ENCODE data around the gene HJURP. TPM values are rescaled to one million over a fixed set of nuclear protein-coding genes. Genes with fewer than 3 reads are reported as not detected.

HJURP gene
- total RNA-seq, 6 experiments from 2014 or later: 0.27 to 2.5 (median 0.89) TPM

DNA sequence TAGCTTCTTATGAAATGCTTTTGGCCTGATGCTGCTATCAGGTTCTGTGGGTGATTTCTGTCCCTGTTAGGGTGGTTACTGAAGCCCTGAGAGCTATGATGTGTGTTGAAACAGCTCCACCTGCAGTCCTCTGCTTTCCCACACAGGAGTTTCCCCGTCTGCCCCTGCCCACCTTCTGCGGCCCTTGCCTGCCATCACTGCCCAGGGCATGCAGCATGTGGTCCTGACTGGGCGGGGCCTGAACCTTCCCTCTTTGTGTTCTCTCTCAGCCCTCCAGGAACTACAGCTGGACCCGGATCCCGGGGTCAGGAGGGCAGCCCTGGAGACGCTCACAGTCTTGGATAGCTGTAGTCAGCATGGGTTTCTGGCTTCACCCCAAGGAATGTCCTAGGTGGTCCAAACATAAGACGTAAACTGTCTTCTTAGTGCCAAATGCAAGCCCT lies 21.4 kb downstream of the HJURP start:
- 33% methylated on average over 4 of the region's 7 CpGs for WGBS (ENCODE audit: insufficient coverage, low coverage, low lambda C conversion rate, missing lambda C conversion rate)
- ATAC-seq (peak; percentile 79 to 93 (median 84)), DNase-seq (no peak)
- H3K9me3 ChIP-seq: no peaks in the 10 kb centered on the region
- no peak for TF ChIP-seq POLR2A (IDR thresholded peaks at IDR 0.05)
- TF ChIP-seq, protein P1, sequence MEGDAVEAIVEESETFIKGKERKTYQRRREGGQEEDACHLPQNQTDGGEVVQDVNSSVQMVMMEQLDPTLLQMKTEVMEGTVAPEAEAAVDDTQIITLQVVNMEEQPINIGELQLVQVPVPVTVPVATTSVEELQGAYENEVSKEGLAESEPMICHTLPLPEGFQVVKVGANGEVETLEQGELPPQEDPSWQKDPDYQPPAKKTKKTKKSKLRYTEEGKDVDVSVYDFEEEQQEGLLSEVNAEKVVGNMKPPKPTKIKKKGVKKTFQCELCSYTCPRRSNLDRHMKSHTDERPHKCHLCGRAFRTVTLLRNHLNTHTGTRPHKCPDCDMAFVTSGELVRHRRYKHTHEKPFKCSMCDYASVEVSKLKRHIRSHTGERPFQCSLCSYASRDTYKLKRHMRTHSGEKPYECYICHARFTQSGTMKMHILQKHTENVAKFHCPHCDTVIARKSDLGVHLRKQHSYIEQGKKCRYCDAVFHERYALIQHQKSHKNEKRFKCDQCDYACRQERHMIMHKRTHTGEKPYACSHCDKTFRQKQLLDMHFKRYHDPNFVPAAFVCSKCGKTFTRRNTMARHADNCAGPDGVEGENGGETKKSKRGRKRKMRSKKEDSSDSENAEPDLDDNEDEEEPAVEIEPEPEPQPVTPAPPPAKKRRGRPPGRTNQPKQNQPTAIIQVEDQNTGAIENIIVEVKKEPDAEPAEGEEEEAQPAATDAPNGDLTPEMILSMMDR (IDR thresholded peaks at IDR 0.05): peak; percentile 29 to 46 (median 31)
- no peak overlapping the region for H3K27ac ChIP-seq
- intact Hi-C loops (cut with DNase I): no loop called here
- no peaks in the 10 kb centered on the region for H3K36me3 ChIP-seq
- peaks cover 0 to 3% (median 0%) of the 10 kb centered on the region in 4 donors for H3K4me1 ChIP-seq
- no peak overlapping the region for H3K4me3 ChIP-seq
- H3K27me3 ChIP-seq: no peaks in the 10 kb centered on the region

DNA sequence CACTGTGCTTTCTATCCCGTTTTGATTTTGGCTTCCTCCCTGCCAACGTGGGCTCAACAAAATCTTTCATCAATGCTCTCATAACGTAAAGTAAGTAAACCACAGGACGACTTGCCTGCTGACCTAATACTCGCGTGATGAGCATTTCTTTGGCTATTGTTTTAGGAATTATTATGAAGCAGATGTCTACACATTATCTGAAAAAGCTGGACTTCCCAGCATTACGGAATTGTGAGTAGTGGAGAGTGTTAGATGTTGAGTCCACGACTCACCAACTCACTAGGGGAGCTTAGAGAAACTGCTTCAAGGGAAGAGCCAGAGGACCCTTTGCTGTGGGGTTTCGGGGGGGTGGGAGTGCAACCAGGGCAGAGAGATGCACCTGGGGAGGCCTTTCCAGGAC lies 21.9 kb downstream of the HJURP start:
- no peaks in the 10 kb centered on the region for H3K9me3 ChIP-seq
- H3K27ac ChIP-seq: no peak overlapping the region
- H3K4me1 ChIP-seq: peaks cover 0 to 3% (median 0%) of the 10 kb centered on the region in 4 donors
- H3K27me3 ChIP-seq: no peaks in the 10 kb centered on the region
- intact Hi-C loops (cut with DNase I): no loop called here
- 76% methylated on average over 6 of the region's 9 CpGs for WGBS (ENCODE audit: insufficient coverage, low coverage, low lambda C conversion rate, missing lambda C conversion rate)
- ATAC-seq (no peak), DNase-seq (no peak)
- TF ChIP-seq POLR2A (IDR thresholded peaks at IDR 0.05): no peak
- TF ChIP-seq, protein P1 (IDR thresholded peaks at IDR 0.05): no peak
- no peak overlapping the region for H3K4me3 ChIP-seq
- no peaks in the 10 kb centered on the region for H3K36me3 ChIP-seq

DNA sequence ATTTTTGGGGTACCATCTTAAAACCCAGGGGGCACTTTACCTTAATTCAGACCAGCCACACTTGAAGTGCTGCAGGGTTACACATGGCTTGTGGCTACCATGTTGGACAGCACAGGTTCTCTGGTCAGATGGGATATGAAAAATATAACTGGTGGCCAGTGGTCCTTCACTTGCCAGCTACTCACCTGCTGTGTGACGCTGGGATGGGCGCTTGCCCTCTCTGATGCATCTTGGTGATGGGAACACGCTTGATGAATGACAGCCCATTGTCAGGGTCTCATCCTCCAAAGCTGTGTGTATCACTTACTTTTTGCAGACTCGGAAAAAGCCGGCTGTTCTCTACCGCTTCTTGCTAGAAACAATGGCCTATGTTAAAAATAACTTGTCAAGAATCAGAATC lies 22.5 kb downstream of the HJURP start:
- no peak for DNase-seq
- TF ChIP-seq, protein P1 (IDR thresholded peaks at IDR 0.05): no peak
- TF ChIP-seq POLR2A (IDR thresholded peaks at IDR 0.05): no peak
- no peaks in the 10 kb centered on the region for H3K9me3 ChIP-seq
- no peaks in the 10 kb centered on the region for H3K27me3 ChIP-seq
- WGBS (ENCODE audit: insufficient coverage, low coverage, low lambda C conversion rate, missing lambda C conversion rate): 96% methylated on average over 6 of the region's 6 CpGs
- H3K4me1 ChIP-seq: peaks cover 0 to 3% (median 0%) of the 10 kb centered on the region in 4 donors
- ATAC-seq: no peak
- intact Hi-C loops (cut with DNase I): no loop called here
- H3K36me3 ChIP-seq: no peaks in the 10 kb centered on the region
- no peak overlapping the region for H3K4me3 ChIP-seq
- no peak overlapping the region for H3K27ac ChIP-seq

DNA sequence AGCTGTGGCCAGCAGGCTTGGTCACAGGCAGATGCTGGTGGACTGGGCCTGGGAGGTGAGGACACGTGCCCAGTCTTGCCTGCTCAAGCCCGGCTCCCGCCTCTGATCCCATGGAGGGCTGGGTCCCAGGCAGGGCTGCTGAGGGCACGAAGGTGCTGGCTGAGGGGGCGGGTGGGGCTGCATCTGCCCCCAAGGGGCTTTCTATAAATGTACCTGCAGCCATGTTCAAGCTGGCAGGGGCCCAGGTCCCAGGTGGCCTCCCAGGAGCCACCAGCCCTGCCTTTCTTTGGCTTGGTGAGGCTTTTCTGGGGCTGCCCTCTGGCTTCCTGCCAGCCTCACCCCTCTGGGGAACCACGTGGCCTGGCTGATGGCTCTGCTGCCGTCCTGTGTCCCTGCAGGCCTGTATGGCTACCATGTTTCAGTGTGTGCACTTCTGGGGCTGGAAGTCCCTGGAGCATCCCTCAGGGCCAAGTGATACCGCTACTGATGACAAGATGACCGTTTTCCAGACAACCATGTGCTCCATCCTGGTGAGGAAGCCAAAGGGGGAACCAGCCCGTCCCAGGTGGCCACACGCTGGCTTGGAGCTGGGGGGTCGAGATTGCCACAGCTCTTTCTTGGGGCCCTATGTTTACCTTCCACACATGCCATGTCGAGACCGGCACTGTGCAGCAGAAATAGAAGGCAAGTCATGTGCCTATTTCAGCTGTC lies 23.2 kb downstream of the HJURP start:
- Histone ChIP-seq H3K4me1 (peaks cover 0 to 3% (median 0%) of the 10 kb centered on the region in 4 donors), H3K9me3 (no peaks in the 10 kb centered on the region), H3K27ac (no peak overlapping the region), H3K27me3 (no peaks in the 10 kb centered on the region), H3K4me3 (no peak overlapping the region), H3K36me3 (no peaks in the 10 kb centered on the region)
- TF ChIP-seq, protein P1 (IDR thresholded peaks at IDR 0.05): no peak
- TF ChIP-seq POLR2A (IDR thresholded peaks at IDR 0.05): no peak
- DNase-seq: no peak
- ATAC-seq: no peak
- intact Hi-C loops (cut with DNase I): no loop called here
- 61% methylated on average over 2 of the region's 14 CpGs for WGBS (ENCODE audit: insufficient coverage, low coverage, low lambda C conversion rate, missing lambda C conversion rate)
